MM.1S (cell line): Measurements from ENCODE around the gene DDX10.

ENCODE experiments used
- CTCF ChIP-seq: fragments of 300-600 bp; sonication (generic); IDR thresholded peaks from 2 replicates; pipeline ENCODE4 v1.5.1; 2016; ENCODE audit warnings: antibody characterized with exemption, low read length, mixed read lengths
- EZH2 ChIP-seq: fragments of 300-600 bp; sonication (generic); optimal IDR thresholded peaks from 2 replicates; pipeline ENCODE3; 2017; ENCODE audit warnings: low read depth, mild to moderate bottlenecking, antibody characterized with exemption, low read length, mixed read lengths

DNA sequence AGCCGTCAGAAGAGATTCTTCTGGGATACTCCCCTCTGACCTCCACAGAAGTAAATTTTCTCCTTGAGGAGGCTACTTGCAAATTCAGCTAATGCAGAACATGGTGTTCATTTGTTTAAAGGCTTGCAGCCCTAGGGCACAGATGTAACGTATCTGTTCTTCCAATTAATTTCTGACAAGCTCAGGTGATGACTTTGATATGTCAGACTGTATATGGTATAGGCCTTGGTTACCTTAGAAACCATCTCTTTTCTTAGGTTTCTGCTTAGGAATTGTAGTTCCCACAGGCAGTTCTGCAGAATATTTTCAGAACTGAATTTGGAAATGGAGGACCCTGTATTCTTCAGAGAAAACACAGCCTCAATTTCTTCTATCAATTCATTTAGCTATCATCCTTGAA is 117.1 kb downstream of the DDX10 start:
- no peak for TF ChIP-seq CTCF
- no peak for TF ChIP-seq EZH2
